TTC549 (cell line): Measurements from ENCODE around the gene DNMT3A.

Experiments used
- FAIRE-seq: peaks from 2 replicates; lab custom pipeline; 2012; peaks lifted over from hg19 to GRCh38; lab: Jason Lieb, UNC

DNMT3A gene

DNA sequence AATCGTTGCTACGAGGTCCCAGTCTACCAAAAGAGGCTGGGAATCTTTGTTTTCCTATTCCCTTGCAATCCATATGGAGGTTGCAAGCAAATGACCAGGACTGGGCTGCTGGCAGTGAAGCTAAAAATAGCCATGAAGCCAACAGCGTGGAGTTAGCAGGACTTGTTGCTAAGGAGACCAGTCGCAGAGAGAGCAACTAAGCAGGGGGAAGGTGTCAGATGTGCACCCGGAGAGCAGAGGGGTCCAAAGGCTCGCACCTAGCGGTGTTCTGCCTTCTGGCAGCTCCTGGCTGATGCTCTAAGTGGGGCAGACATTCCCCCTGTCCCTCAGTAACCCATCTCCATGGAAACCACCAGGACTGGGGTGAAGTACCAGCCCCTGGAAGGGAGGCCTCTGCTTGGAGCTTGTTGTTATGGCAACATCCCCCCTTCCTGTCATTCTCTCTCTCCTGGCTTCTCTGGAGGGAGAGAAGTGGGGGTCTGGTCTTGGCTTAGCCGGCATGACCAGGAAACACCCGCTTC lies 84.6 kb downstream of the DNMT3A start:
- no peak for FAIRE-seq

DNA sequence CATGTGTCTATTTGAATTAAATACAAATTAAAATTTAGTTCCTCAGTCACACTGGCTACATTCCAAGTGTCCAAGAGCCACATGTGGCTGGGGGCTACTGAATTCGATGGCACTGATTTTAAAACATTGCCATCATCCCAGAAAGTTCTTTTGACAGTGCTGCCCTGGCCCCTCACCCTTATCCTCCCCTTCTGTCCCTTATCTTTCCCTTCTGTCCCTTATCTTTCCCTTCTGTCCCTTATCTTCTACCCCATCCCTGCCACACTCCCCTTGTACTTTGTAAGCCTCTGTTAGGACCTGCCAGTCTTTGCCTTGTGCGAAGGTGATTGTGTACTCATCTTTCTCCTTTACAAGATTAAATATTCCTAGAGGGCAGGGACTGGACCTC lies 85.2 kb downstream of the DNMT3A start:
- no peak for FAIRE-seq

DNA sequence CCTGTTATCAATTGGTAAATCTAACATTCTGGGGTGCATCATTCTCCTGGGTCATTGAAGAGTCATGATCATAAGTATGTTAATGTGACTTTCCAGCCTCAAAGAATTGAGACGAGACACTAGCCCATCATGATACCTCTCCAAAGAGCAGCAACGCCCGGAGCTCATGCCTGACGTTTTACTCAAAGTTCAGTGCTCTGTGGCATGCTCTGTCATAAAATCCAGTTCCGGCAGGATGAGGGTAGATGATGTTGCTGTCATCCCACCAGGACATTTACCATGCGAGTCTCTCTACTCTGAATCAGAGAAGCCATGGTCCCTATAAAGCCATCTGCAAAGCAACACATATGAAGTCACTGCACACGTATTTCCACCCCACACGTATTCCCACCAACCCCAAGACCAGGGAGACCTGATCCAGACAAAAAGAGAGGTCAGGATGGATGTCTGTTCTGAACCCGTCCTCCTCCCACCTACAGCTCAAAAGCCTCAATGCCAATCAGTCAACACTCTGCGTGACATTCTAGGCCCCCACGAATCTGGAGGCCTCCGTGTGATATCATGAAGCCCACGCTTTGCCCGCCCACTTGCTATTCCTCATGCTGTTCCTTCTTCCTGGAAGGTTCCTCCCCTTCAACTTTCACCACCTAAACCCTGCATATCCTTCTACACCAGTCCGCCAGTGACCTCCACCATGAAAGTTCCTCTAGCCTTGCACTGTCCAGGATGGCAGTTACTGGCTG lies 85.8 kb downstream of the DNMT3A start:
- no peak for FAIRE-seq

DNA sequence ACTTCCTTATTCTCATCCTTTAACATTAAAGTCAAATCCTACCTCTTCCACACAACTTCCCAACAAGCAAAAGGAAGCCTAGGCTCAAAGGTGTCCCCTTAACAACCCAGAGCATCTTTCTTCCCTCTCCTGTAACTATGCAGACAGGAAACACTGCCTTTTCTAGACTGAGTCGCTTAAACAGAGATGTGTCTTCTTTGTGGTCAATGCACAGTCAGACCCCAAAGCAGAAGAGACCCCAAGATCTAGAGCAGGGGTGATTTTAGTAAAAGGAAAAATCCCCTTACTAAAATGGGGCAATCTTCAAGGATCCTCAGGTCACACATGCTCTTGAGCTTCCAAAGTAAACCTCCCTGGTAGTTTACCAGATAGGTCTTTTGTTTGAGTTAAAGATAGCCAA lies 86.8 kb downstream of the DNMT3A start:
- FAIRE-seq: no peak

DNA sequence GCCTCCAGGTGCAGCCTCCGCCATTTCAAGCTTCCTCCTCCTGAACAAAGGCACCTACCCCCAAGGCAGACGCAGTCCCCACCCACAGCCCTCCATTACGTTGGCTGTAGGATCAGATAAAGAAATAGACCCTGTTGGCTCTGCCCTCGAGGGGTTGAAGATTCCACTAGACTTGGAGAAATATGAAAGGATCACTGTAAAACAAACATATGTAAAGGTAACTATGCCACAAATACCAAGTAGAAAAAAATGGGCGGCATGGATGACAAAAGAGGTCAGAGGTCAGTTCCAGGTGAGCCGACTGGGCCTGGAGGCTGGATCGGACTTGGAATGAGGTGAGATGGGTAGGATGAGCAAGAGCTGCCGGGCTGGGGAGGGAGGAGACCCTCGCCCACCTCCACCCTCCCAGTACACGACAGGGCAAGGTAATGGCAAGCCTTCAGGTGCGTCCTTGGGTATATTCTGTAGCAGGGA lies 88.5 kb downstream of the DNMT3A start:
- no peak for FAIRE-seq

DNA sequence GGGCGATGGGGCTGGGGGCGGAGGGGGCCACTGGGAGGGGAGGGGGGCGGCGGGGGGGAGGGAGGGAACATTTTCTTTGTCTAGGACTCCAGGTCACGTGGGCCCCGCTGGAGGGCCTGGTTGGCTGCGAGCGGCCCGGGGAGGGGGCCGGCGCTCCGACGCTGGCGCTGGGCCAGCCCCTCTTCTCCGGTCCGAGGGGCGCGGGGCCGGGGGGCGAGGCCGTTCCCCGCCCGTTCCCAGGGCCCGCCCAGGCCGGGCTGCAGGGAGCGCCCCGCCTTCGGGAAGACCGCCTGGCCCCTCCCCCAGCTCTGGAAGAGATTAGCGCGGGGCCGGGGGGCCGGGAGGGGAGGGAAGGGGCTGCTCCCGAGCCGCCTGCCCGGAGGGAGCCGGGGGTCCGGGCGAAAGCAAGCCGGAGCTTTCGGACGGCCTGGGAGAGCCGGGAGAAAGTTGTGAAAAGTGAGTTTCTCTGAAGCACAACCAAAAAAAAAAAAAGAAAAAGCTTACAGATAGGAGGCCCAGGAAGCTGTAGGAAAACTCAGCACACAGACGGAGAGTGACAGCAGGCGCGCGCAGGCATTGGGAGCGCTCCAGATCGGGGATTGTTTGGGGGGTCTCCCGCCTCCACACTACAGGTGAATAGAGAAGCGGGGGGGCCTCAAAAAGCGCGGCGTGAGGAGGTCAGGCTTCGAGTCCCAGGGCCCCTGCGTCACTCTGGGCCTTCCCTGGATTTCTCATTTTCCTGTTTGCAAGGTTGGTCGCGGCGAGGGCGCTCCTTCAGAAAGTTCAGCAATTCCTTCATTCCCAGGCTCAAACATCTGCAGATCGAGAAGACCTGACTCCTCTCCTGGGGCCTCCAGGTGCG lies 89.2 kb downstream of the DNMT3A start:
- no peak for FAIRE-seq

- FAIRE-seq: no peak
Measured at GRCh38 chr2:25251422-25252273, 90.1 kb downstream of the DNMT3A start.

DNA sequence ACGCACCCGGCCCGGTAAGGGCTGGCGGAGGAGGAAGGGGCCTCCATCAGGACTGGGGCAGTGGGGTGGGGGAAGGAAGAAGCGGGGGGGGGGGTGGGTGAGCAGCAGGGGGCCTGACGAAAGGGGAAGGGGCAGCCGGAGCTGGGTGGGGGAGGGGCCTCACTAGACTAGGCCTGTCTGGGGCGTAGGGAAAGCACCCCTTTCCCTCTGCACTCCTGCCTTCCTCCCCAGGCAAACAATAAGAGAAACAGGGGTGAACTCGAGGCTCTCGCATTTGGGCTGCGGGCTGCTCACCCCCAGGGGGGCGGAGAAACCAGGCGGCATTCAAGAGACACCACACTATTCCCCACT lies 90.7 kb downstream of the DNMT3A start:
- no peak for FAIRE-seq

GRCh38 chr2:25250331-25251070 lies 91.2 kb downstream of the DNMT3A start:
- FAIRE-seq: no peak

- FAIRE-seq: no peak
Measured at GRCh38 chr2:25249785-25250184, 91.9 kb downstream of the DNMT3A start.

GRCh38 chr2:25247792-25248512 lies 93.8 kb downstream of the DNMT3A start:
- FAIRE-seq: no peak

- no peak for FAIRE-seq
Measured at GRCh38 chr2:25246558-25247290, 95.0 kb downstream of the DNMT3A start.

DNA sequence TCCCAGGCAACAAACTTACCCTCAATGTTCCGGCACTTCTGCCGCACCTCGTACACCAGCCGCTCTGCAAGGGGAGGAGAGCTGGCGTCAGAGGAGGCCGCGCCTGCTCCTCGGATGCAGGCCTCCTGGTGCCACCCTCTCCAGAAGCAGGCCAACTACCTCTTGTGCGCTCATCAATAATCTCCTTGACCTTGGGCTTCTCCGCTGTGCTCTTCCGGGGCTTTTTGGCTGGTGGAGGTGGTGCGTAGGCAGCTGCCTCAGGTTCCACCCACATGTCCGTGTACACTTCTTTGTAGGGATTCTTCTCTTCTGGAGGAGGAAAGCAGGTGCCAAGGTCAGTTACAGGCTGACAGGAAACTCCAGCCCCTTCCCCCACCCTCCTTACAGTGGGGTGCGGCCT lies 95.7 kb downstream of the DNMT3A start:
- FAIRE-seq: no peak

GRCh38 chr2:25245141-25245540 lies 96.6 kb downstream of the DNMT3A start:
- FAIRE-seq: no peak

- no peak for FAIRE-seq
Measured at GRCh38 chr2:25243995-25244394, 97.7 kb downstream of the DNMT3A start.

GRCh38 chr2:25241452-25241851 lies 100.3 kb downstream of the DNMT3A start:
- no peak for FAIRE-seq

- no peak for FAIRE-seq
Measured at GRCh38 chr2:25240636-25241035, 101.1 kb downstream of the DNMT3A start.

DNA sequence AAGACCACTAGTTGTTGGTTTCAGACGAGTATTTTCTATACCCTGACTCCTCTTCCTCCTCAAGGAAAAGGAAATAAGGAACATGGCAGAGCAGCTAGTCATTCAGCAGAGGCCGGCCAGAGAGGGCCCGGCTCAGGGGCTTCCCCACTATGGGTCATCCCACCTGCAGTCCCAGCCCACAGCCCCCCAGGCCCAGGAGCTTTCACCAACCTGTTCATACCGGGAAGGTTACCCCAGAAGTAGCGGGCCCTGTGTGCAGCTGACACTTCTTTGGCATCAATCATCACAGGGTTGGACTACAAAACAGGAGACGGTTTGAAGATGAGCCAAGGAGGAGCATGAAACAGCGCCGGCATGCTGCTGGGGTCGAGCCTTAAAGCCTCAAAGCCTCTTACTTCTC lies 102.8 kb downstream of the DNMT3A start:
- FAIRE-seq: no peak

DNA sequence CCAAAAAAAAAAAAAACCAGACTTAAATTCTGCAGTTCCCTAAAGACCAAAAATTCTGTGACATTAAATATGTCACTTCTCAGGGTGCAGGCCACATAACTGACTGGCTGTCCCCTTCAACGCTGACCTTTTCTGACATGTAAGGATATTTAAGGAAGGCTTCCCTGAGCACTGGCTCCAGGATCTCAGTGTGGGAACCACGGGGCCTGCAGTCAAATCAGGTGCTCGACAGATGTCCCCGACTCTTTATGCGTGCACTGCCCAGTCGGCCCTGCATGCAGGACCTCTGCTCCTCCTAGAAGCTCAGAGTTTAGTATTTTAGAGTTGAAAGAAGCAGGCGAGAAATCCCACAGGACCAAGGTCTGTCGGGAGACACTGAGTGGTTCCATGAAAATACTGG lies 104.0 kb downstream of the DNMT3A start:
- no peak for FAIRE-seq

GRCh38 chr2:25236736-25237135 lies 105.0 kb downstream of the DNMT3A start:
- no peak for FAIRE-seq
